Urinary bladder (tissue), 4 donors: ENCODE data around the gene SLC4A7. TPM values are rescaled to one million over a fixed set of nuclear protein-coding genes. Genes with fewer than 3 reads are reported as not detected.
"Not testable (repeated sequence)": the region's sequence is repeated elsewhere in the genome, so short reads cannot be mapped to it uniquely, and the experiment has no call there.

Experiments
- DNase-seq: peaks from one replicate; pipeline ENCODE4 v3.0.0-alpha.2; 2015; ENCODE audit errors: extremely low spot score
- H3K27ac ChIP-seq: one replicate; pipeline ENCODE4 v1.5.1; 2013; ENCODE audit warnings: low read depth, mild to moderate bottlenecking, moderate library complexity
- H3K36me3 ChIP-seq: one replicate; pipeline ENCODE4 v1.6.1; 2013; ENCODE audit warnings: mild to moderate bottlenecking, moderate library complexity; ENCODE audit not compliant: insufficient read depth
- H3K4me1 ChIP-seq: one replicate; pipeline ENCODE4 v1.6.1; 2013; ENCODE audit warnings: mild to moderate bottlenecking, moderate library complexity; ENCODE audit not compliant: insufficient read depth
- H3K4me3 ChIP-seq: one replicate; pipeline ENCODE4 v1.5.1; 2013; ENCODE audit warnings: low read depth, low read length
- WGBS: extraction: QIAGEN DNeasy Blood & Tissue Kit; methylation state at CpG from one replicate; pipeline ENCODE4 v1.1.7; 2013; 5-methylcytosine and 5-hydroxymethylcytosine counted together
- polyA plus RNA-seq: library from polyadenylated mRNA; stranded (reverse); fragments of 200-250 nt; gene quantifications from one replicate; pipeline ENCODE4 v1.2.3, GENCODE V29; 2013
- total RNA-seq: library from RNA; depleted of rRNA; stranded (reverse); fragments of >200 nt; gene quantifications from one replicate; pipeline ENCODE4 v1.2.3, GENCODE V29; 2014
- donor health status: healthy with polysubstance abuse.
- donor health status: healthy.

SLC4A7 gene
- total and polyA plus RNA-seq, 2 donors, result 13.7 to 110 TPM

DNA sequence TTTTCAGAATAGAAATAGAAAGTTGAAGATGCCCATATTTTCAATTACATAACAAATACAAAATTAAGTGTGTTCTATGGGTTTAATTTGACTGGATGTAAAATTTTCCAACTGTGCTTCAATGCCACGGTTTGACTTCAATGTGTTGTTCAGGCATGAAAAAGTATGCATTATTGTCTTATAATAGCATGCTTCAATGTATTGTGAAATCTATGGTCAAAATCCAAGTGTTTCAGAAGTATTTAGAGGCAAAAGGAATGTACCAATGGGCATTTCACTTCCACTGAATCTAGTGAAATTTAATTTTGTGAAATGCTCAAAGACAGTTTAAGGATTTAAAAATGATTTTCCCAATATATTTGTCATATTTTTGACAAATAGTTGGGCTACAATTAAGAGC, 131.0 kb downstream of the SLC4A7 start:
- no peak for DNase-seq
- Histone ChIP-seq H3K36me3 (no peaks in the 10 kb centered on the region), H3K4me1 (no peaks in the 10 kb centered on the region), H3K27ac (peak overlapping the region; percentile 54), H3K4me3 (no peak overlapping the region)
- WGBS, result 85% methylated on average over 1 of the region's 1 CpG

DNA sequence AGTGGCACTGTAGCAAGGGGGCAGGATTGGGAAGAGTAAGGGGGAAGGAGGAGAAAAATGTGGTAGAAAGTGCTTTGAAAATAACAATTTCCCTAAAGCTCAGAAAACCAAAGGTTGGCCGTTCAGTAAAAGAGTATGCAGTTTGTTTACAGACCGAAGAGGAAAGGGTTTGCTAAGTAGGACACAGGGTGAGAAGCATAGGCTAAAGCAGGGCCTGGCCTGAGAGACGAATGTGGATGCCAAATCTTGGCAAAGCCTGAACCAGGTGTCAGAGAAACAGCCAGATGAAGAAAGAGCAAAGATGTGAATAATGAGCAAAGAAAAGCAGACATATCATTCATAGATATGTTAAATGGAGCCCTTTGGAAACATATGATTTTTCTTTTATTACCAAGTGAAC, 132.1 kb downstream of the SLC4A7 start:
- WGBS, result 62% methylated on average over 3 of the region's 3 CpGs
- H3K27ac ChIP-seq, result no peak overlapping the region
- DNase-seq, result no peak

DNA sequence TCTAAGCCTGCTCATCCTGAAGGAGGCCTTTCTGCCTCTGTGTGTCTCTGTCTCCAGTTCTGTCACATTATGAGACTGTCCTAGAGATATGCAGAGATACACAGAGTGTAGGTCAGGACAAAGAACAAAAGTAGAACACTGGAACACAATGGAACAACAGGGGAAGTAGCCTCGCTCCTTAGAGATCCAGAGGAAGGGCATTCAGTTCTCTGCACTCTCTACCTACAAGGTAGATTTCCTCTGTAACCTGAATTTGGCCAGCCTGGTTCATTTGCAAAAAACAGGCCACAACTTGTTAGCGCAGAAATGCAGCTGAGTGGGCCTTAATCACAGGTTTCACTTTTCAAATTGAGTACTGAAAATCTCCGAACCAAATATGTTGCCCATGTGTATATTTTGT, 134.4 kb downstream of the SLC4A7 start:
- no peak for DNase-seq
- H3K4me1 ChIP-seq, result no peaks in the 10 kb centered on the region
- no peaks in the 10 kb centered on the region for H3K36me3 ChIP-seq
- no peak overlapping the region for H3K4me3 ChIP-seq
- peak overlapping the region; percentile 53 for H3K27ac ChIP-seq
- WGBS, result 84% methylated on average over 3 of the region's 3 CpGs

More for the DNA sequence above, 132.1 kb downstream of the SLC4A7 start:
- Histone ChIP-seq H3K4me3 (no peak overlapping the region), H3K36me3 (no peaks in the 10 kb centered on the region), H3K4me1 (no peaks in the 10 kb centered on the region)

DNA sequence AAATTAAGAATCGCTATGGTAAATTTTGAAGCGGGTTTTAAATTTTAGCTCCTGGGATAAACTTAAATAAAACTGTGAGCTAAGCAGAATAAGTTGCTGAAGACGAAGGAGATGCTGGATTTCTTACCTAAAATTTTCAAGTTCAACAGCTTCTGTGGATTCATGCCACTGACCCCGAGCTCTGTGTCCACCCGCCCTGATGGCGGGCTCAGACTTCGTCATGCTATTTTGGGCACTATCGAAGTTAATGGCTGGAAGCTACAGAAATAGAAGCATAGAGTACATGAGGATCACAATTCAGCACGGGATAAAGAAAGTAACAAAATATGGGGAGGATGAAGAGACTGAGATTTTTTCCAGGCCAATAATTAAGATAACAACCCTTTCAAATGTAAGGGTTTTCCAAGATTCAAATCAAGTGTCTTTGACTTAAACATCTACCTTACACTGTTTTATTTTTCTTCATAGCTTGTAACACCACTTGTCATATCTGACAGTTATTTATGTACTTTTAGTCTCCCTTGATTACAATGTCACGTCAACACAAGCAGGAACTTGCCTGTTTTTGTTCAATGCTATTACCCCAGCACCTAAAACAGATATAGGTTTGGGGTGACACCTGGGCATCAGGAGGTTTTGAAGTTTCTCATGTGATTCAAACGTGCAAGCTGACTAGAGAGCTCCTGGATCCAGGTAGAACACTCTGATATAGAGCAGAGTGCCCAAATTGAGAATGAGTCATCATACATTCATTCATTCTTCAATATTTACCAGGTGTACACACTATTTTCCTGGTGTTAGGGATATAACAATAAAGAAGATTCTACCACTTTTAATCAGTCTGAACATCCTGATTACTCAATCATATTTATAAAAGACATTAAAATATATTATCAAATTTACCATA, 138.0 kb downstream of the SLC4A7 start:
- no peak overlapping the region for H3K4me3 ChIP-seq
- H3K27ac ChIP-seq, result no peak overlapping the region
- 76% methylated on average over 11 of the region's 11 CpGs for WGBS

DNA sequence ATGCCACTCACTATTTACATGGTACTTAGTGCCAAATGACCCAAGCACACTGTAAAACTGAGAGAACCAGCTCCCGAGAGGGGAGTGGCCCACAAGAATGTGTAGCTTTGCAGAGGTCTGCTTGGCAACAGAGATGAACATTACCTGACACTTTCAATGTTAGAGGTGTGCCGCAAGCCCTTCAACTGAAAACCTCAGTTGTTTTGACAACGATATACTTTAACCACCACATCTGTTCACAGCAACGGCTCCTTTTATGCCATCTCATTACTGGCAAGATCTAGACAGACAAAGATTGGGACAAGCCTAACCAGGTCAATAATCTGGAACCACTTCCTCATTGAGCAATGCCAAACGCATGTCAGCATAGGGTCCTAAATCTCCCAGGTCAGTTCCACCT, 138.7 kb downstream of the SLC4A7 start:
- WGBS, result 78% methylated on average over 5 of the region's 5 CpGs

More for the DNA sequence above, 138.0 kb downstream of the SLC4A7 start:
- H3K36me3 ChIP-seq, result no peaks in the 10 kb centered on the region
- no peak for DNase-seq
- no peaks in the 10 kb centered on the region for H3K4me1 ChIP-seq

DNA sequence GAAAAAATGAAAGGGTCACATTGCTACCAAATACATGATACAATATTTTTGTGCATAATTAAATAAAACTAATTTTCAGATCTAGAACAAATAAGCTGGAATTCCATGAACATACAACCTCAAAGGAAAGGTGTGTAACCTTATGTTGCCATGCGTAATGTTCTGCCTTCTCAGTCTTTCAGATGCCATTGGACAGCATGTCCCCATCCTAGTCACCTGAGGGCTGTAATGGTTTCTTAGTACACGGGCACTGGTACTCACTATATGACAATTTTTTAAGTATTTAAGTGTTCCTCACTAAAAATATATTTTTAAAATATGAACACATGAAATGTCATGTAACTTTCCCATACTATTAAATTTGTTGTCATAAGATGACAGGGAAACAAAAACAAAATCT, 139.1 kb downstream of the SLC4A7 start:
- Histone ChIP-seq H3K27ac (peak overlapping the region; percentile 59), H3K36me3 (no peaks in the 10 kb centered on the region), H3K4me1 (no peaks in the 10 kb centered on the region), H3K4me3 (no peak overlapping the region)
- 93% methylated on average over 2 of the region's 2 CpGs for WGBS
- DNase-seq, result no peak

More for the DNA sequence above, 138.7 kb downstream of the SLC4A7 start:
- no peak for DNase-seq
- H3K4me3 ChIP-seq, result no peak overlapping the region
- no peaks in the 10 kb centered on the region for H3K4me1 ChIP-seq
- no peak overlapping the region for H3K27ac ChIP-seq
- H3K36me3 ChIP-seq, result no peaks in the 10 kb centered on the region

DNA sequence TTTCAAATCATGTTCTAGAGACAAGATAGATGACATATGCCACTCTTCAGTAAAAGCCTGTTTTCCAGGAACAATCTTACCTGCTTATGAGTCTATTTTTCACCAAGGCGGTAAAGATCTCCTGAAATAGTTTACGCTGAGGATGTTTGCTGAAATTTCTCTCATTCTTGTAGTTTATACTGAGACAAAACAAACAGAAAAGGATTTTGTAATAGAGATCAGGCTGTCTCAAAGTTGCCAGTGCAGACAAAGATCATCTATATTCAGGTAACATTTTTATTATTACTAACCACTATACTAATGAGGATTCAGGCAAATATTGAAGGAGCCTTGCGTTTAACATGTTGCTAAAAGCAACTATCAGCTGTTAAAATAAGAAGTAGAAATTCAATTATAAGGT, 140.0 kb downstream of the SLC4A7 start:
- DNase-seq, result no peak
- no peaks in the 10 kb centered on the region for H3K36me3 ChIP-seq
- 90% methylated on average over 3 of the region's 3 CpGs for WGBS
- no peak overlapping the region for H3K27ac ChIP-seq
- no peaks in the 10 kb centered on the region for H3K4me1 ChIP-seq
- H3K4me3 ChIP-seq, result no peak overlapping the region

DNA sequence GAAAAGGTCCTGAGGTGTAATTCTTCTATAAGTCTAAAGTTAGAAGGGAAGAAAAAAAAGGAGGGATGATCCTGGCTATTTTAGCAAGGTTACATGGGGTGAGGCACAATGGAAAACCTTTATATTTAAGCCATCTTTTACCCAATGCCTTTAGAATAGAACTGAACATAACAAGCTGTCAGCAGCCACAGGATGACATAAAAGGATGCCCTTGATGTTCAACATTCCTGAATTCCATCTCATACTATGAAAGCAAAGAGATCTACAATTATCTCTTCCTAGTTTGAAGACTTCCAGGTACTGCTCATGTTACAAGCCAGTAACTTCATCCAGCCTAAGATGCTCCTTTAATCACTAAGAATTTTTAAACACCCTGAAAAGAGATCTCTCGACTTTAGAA, 141.9 kb downstream of the SLC4A7 start:
- H3K4me3 ChIP-seq, result no peak overlapping the region
- no peaks in the 10 kb centered on the region for H3K36me3 ChIP-seq
- WGBS, result 56% methylated on average over 1 of the region's 1 CpG
- no peaks in the 10 kb centered on the region for H3K4me1 ChIP-seq
- DNase-seq, result no peak
- H3K27ac ChIP-seq, result no peak overlapping the region

DNA sequence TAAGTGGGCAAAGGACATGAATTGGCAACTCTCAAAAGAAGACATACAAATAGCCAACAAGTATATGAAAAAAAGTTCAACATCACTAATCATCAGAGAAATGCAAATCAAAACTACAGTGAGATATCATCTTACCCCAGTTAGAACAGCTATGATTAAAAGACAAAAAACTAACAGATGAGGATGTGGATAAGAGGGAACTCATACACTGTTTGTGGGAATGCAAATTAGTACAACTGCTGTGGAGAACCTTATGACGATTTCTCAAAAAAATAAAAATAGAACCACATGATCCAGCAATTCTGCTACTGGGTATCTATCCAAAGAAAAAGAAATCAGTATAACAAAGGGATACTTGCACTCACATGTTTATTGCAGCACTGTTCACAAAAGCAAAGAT, 143.7 kb downstream of the SLC4A7 start:
- WGBS, result 49% methylated on average over 1 of the region's 1 CpG
- Histone ChIP-seq H3K27ac (no peak overlapping the region), H3K36me3 (no peaks in the 10 kb centered on the region), H3K4me3 (no peak overlapping the region), H3K4me1 (no peaks in the 10 kb centered on the region)
- no peak for DNase-seq

DNA sequence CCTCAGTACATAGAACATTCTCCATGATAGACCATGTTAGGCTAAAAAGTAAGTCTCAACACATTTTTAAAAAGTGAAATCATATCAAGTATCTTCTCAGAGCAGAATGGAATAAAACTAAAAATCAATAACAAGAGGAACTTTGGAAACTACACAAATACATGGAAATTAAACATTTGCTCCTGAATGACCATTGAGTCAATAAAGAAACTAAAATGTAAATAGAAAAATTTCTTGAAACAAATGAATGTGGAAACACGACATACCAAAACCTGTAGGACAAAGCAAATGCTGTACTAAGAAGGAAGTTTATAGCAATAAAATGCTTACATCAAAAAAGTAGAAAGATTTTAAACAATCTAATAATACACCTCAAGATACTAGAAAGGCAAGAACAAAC, 148.6 kb downstream of the SLC4A7 start:
- no peak for DNase-seq
- no peak overlapping the region for H3K4me3 ChIP-seq
- H3K4me1 ChIP-seq, result no peaks in the 10 kb centered on the region
- no peaks in the 10 kb centered on the region for H3K36me3 ChIP-seq
- 88% methylated on average over 1 of the region's 1 CpG for WGBS
- no peak overlapping the region for H3K27ac ChIP-seq

DNA sequence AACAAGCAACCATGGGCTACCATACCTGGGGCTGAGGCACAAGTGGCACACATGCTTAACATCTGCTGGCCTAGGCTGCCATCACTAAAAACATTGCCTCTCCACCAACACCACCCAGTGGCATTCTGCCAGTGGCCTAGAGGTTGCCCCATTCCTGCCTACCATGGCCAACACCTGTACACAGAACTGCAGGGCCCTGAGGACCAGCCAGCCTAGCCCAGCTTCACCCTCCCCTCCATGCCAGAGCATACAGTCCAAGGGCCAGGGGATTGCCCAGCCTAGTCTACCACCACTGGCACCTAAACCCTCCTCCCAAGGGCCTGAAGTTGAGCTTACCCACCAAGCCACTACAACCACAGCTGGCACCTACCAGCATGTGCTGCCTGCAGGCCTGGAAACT, 150.3 kb downstream of the SLC4A7 start:
- H3K4me1 ChIP-seq, result no peaks in the 10 kb centered on the region
- no peak for DNase-seq
- H3K4me3 ChIP-seq, result no peak overlapping the region
- no peaks in the 10 kb centered on the region for H3K36me3 ChIP-seq
- no peak overlapping the region for H3K27ac ChIP-seq

DNA sequence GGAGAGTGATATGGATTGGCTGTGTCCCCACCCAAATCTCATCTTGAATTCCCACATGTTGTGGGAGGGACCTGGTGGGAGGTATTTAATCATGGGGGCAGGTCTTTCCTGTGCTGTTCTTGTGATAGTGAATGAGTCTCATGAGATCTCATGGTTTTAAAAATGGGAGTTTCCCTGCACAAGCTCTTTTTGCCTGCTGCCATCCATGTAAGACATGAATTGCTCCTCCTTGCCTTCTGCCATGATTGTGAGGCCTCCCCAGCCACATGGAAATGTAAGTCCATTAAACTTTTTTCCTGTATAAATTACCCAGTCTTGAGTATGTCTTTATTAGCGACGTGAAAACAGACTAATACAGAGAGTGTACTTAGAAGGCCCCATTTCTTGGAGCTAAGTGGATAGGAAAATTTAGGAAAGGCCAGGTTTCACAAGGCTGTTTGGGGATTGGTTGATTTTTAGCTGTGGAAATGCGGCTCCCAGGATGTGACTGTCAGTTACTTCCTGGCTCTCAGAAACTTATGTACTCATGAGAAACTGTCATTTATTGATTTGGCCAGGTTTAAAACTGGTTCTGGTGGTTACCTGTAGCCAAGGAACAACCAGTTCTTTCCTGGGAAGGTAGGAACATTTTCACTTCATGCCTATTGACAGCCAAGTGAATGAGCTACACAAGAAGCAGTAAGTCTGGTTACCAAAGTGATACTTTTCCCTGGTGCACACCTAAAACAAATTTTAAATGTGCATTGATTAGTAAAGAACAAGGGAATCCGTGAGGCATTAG, 155.0 kb downstream of the SLC4A7 start:
- not testable (repeated sequence) for DNase-seq, H3K27ac ChIP-seq, H3K4me3 ChIP-seq, H3K36me3 ChIP-seq, H3K4me1 ChIP-seq
- 99% methylated on average over 4 of the region's 4 CpGs for WGBS

DNA sequence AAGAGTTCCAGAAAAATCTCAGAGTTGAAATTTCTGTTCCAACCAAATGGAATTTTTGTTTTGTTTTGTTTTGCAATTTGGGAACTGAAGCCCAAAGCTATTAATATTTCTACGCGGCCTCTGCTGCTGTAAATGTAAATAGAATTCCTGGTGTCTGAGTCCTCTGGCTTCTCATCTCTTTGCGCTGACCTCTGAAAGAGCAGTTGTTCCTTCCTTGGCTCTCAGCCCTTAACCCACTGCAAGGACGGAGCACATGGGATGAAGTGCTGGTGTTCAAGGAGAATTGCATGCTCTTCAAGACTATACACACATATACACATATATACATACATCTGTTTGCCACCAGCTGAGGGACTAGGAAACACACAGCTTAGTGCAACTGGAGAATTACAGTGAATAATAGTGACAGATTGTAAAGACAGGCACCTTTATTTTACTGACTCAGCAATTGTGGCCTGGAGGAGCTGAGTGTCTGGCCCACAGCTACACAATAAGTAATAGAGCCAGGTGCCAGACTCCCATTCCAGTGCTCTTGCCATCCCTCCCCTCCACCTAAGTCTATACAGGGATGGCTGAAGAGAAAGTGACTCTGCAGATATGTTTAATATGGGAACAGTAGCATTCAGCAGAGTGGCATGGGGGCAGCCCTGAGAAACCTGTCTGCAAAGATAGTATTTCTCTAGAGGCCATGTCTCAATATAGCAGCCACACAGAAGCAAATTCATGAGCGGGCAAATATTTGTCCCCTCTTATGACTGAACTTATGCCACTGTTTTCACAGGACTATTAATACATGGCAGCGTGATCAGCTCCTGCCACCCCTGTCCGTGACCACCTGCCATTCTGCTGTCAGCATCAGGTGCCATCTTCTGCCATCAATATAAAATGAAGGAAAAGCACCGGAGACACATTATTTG, 157.3 kb downstream of the SLC4A7 start:
- Histone ChIP-seq H3K4me1 (no peaks in the 10 kb centered on the region), H3K36me3 (no peaks in the 10 kb centered on the region), H3K27ac (no peak overlapping the region), H3K4me3 (no peak overlapping the region)
- DNase-seq, result no peak
- WGBS, result 54% methylated on average over 8 of the region's 8 CpGs
